ENCODE results near the gene HOXA5.

- no peak for TF ChIP-seq POLR2A (IDR thresholded peaks at IDR 0.05)
- no peak for TF ChIP-seq CTCF (IDR thresholded peaks at IDR 0.05)
Measured at GRCh38 chr7:27100694-27101170, 42.7 kb downstream of the HOXA5 start.
